Sigmoid colon (tissue), 4 donors: ENCODE measurements around the gene AMPD1.

ENCODE experiments used
- CTCF ChIP-seq, 4 experiments: fragments of 450-650 bp in 3 of 4; fragments of 200-600 bp in 1 of 4; IDR thresholded peaks; one replicate each; pipeline ENCODE4 v1.5.1; 2016 to 2019; ENCODE audit warnings: antibody characterized with exemption in 4 of 4, mild to moderate bottlenecking in 3 of 4, moderate library complexity in 2 of 4
- EP300 ChIP-seq, 4 donors: sonication (generic); formaldehyde crosslinking; IDR thresholded peaks; one replicate each; pipeline ENCODE4 v1.6.1; 2017; ENCODE audit warnings: antibody characterized with exemption in 4 of 4
- POLR2A ChIP-seq, 2 donors: fragments of 450-650 bp; IDR thresholded peaks; one replicate each; pipeline ENCODE4 v1.6.1; 2016; ENCODE audit warnings: antibody characterized with exemption in 2 of 2, mild to moderate bottlenecking in 2 of 2, moderate library complexity in 2 of 2
- POLR2AphosphoS5 ChIP-seq, 4 donors: sonication (generic); formaldehyde crosslinking; IDR thresholded peaks; one replicate each; pipeline ENCODE4 v1.6.1; 2017; ENCODE audit warnings: antibody characterized with exemption in 4 of 4

DNA sequence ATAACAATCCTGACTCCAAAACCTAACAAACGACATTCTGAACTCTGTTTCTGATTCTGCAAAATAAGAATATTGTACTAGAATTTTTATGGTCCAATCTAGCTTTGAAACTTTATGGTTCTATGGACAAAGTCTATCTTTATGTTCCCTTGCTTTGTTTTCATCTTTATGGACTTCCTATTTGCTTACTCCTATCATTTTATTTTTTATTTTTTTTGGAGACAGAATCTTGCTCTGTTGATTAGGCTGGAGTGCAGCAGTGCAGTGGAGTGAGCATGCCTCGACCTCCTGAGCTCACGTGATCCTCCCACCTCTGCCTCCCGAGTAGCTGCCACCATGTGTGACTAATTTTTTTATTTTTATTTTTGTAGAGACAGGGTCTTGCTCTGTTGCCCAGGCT is 17.6 kb upstream of the AMPD1 start:
- no peak for TF ChIP-seq CTCF (IDR thresholded peaks at IDR 0.05)
- TF ChIP-seq POLR2A (IDR thresholded peaks at IDR 0.05) = no peak
- TF ChIP-seq EP300 (IDR thresholded peaks at IDR 0.05) = no peak
- TF ChIP-seq POLR2AphosphoS5 (IDR thresholded peaks at IDR 0.05) = no peak
